GM19240 (cell line): ENCODE results near the gene MEF2A.
"Not testable (repeated sequence)": the region's sequence is repeated elsewhere in the genome, so short reads cannot be mapped to it uniquely, and the experiment has no call there.

Source experiments
- DNase-seq: peaks from one replicate; pipeline ENCODE4 v3.0.0; 2011; ENCODE audit warnings: low spot score; ENCODE audit not compliant: insufficient read length

MEF2A gene

GRCh38 chr15:99727733-99728132 is 161.9 kb downstream of the MEF2A start:
- DNase-seq = no peak

- no peak for DNase-seq
These were observed 163.1 kb downstream of the MEF2A start for GRCh38 chr15:99728916-99729315.

- DNase-seq = no peak
These were observed 163.5 kb downstream of the MEF2A start for GRCh38 chr15:99729327-99729726.

- DNase-seq = no peak
These were observed 164.1 kb downstream of the MEF2A start for GRCh38 chr15:99729920-99730319.

GRCh38 chr15:99731336-99732123 is 165.7 kb downstream of the MEF2A start:
- DNase-seq = no peak

- no peak for DNase-seq
These were observed 166.5 kb downstream of the MEF2A start for GRCh38 chr15:99732124-99732750.

GRCh38 chr15:99732751-99733267 is 167.0 kb downstream of the MEF2A start:
- DNase-seq = no peak

GRCh38 chr15:99733268-99734039 is 167.7 kb downstream of the MEF2A start, which contains the start of gene LYSMD4:
TSS of gene LYSMD4 (minus strand) at chr15:99733437. CDS start at chr15:99731999, 1,438 bp downstream.
- peak; percentile 94 for DNase-seq

GRCh38 chr15:99734040-99734291 is 168.2 kb downstream of the MEF2A start:
- DNase-seq = not testable (repeated sequence)

GRCh38 chr15:99734575-99734974 is 168.8 kb downstream of the MEF2A start:
- DNase-seq = no peak

- no peak for DNase-seq
These were observed 170.1 kb downstream of the MEF2A start for GRCh38 chr15:99735868-99736267.

- no peak for DNase-seq
These were observed 170.9 kb downstream of the MEF2A start for GRCh38 chr15:99736702-99737101.

GRCh38 chr15:99738021-99738847 is 172.4 kb downstream of the MEF2A start:
- DNase-seq = no peak

GRCh38 chr15:99741835-99742234 is 176.1 kb downstream of the MEF2A start:
- no peak for DNase-seq

GRCh38 chr15:99744142-99744541 is 178.4 kb downstream of the MEF2A start:
- DNase-seq = no peak

- DNase-seq = no peak
These were observed 179.7 kb downstream of the MEF2A start for GRCh38 chr15:99745370-99746086.

- DNase-seq = no peak
These were observed 183.6 kb downstream of the MEF2A start for GRCh38 chr15:99749386-99749785.

GRCh38 chr15:99750326-99750725 is 184.5 kb downstream of the MEF2A start:
- DNase-seq = not testable (repeated sequence)

GRCh38 chr15:99752556-99752955 is 186.8 kb downstream of the MEF2A start:
- no peak for DNase-seq

GRCh38 chr15:99753066-99753465 is 187.3 kb downstream of the MEF2A start:
- no peak for DNase-seq
